Measurements from ENCODE around the gene COCH.

- no peak for TF ChIP-seq ZNF274 (IDR thresholded peaks at IDR 0.05; ENCODE audit: low read depth, low read length)
- no peak for TF ChIP-seq YY1 (IDR thresholded peaks at IDR 0.05; ENCODE audit: insufficient read depth, insufficient read length)
- TF ChIP-seq SUZ12 (IDR thresholded peaks at IDR 0.05; ENCODE audit: extremely low read depth, insufficient read depth, insufficient read length), result no peak
Observed at GRCh38 chr14:30873308-30874119, 845 bp upstream of the COCH start.

Data from NT2/D1 (cell line).